ENCODE data around the gene PDE6C.

Gene PDE6C

GRCh38 chr10:93601146-93601773 lies 11.1 kb upstream of the PDE6C start, which contains the start of gene RBP4:
Gene RBP4, minus strand, starts transcription at chr10:93601235. Its CDS starts 207 bp downstream, at chr10:93601028.
- H3K36me3 Mint-ChIP-seq (ENCODE audit: low read depth), result no peaks in the 10 kb centered on the region
- H3K9me3 Mint-ChIP-seq, result no peaks in the 10 kb centered on the region
- no peaks in the 10 kb centered on the region for H3K4me1 Mint-ChIP-seq (ENCODE audit: low read depth)
- H3K27ac Mint-ChIP-seq, result no peak within 1 kb of the TSS
- no peak within 1 kb of the TSS for H3K4me3 Mint-ChIP-seq
- H3K27me3 Mint-ChIP-seq (ENCODE audit: low read depth), result peaks cover 61% of the 10 kb centered on the region

GRCh38 chr10:93601774-93602162 lies 10.6 kb upstream of the PDE6C start:
- Mint-ChIP-seq H3K36me3 (ENCODE audit: low read depth) (no peaks in the 10 kb centered on the region), H3K27me3 (ENCODE audit: low read depth) (peaks cover 66% of the 10 kb centered on the region), H3K9me3 (no peaks in the 10 kb centered on the region), H3K4me1 (ENCODE audit: low read depth) (no peaks in the 10 kb centered on the region), H3K27ac (no peak overlapping the region), H3K4me3 (no peak overlapping the region)

- Mint-ChIP-seq H3K36me3 (ENCODE audit: low read depth) (no peaks in the 10 kb centered on the region), H3K4me1 (ENCODE audit: low read depth) (no peaks in the 10 kb centered on the region), H3K4me3 (no peak overlapping the region), H3K27ac (no peak overlapping the region), H3K9me3 (no peaks in the 10 kb centered on the region), H3K27me3 (ENCODE audit: low read depth) (peaks cover 63% of the 10 kb centered on the region)
Observed at GRCh38 chr10:93603023-93603422, 9.3 kb upstream of the PDE6C start.

GRCh38 chr10:93604146-93604545 lies 8.2 kb upstream of the PDE6C start:
- Mint-ChIP-seq H3K9me3 (no peaks in the 10 kb centered on the region), H3K4me3 (no peak overlapping the region), H3K27ac (no peak overlapping the region), H3K27me3 (ENCODE audit: low read depth) (peaks cover 58% of the 10 kb centered on the region), H3K36me3 (ENCODE audit: low read depth) (no peaks in the 10 kb centered on the region), H3K4me1 (ENCODE audit: low read depth) (no peaks in the 10 kb centered on the region)

DNA sequence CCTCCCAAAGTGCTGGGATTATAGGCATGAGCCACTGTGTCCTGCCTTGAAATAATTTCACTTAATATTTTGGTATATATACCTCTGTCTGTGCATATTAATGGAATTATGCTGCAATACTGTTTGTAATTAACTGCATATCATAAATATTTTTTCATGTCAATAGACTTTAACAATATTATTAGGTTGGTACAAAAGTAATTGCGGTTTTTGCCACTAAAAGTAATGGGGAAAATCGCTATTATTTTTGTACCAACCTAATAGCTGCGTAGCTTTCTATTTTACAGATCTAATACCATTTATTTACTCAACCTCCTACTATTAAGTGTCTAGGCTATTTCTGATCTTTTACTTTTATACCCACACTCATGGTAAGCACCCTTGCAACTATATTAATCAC lies 3.9 kb upstream of the PDE6C start:
- peaks cover 25% of the 10 kb centered on the region for H3K27me3 Mint-ChIP-seq (ENCODE audit: low read depth)
- H3K4me1 Mint-ChIP-seq (ENCODE audit: low read depth), result no peaks in the 10 kb centered on the region
- H3K36me3 Mint-ChIP-seq (ENCODE audit: low read depth), result no peaks in the 10 kb centered on the region
- no peak overlapping the region for H3K4me3 Mint-ChIP-seq
- H3K9me3 Mint-ChIP-seq, result no peaks in the 10 kb centered on the region
- no peak overlapping the region for H3K27ac Mint-ChIP-seq

GRCh38 chr10:93613126-93613525 lies 789 bp downstream of the PDE6C start:
- Mint-ChIP-seq H3K27me3 (ENCODE audit: low read depth) (peaks cover 5% of the 10 kb centered on the region), H3K4me1 (ENCODE audit: low read depth) (no peaks in the 10 kb centered on the region), H3K27ac (no peak overlapping the region)

DNA sequence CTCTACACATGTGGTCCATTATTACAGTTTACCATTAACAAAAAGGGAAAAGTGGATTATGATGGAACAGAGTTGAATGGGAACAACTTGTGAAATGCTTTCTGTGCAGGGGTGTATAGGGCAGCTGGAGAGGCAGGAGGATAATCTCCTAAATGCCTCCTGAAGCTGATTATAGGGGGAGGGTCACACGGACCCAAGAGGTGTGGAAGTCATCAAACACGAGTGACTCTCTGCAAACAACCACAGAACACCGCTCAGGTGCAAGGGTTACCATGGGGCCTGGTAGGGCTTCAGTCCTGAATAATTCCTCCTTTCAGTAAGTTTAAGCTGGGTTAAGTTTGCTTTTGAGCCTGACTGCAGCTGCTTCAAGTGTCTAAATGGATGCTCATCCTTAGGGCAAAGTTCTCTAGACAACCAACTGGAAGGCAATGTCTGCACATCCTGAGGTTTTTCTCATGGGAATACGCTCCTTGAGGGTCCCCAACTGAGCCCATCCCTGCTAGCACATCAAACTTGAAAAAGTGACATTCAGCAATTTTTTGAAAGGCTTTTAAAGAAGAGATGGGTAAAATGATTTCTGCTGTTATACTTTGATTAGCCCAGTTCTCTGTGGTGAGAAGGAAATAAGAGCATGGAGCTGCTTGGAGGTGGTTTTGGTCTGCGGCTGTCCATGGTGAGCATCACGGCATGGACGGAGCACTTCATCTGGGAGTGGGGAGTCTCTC lies 1.9 kb downstream of the PDE6C start:
- Mint-ChIP-seq H3K27ac (no peak overlapping the region), H3K4me3 (no peak overlapping the region), H3K4me1 (ENCODE audit: low read depth) (no peaks in the 10 kb centered on the region)

More at GRCh38 chr10:93613126-93613525, 789 bp downstream of the PDE6C start:
- H3K9me3 Mint-ChIP-seq, result no peaks in the 10 kb centered on the region
- no peak overlapping the region for H3K4me3 Mint-ChIP-seq
- H3K36me3 Mint-ChIP-seq (ENCODE audit: low read depth), result no peaks in the 10 kb centered on the region

GRCh38 chr10:93615576-93616235 lies 3.4 kb downstream of the PDE6C start:
- H3K4me1 Mint-ChIP-seq (ENCODE audit: low read depth), result no peaks in the 10 kb centered on the region
- H3K27ac Mint-ChIP-seq, result no peak overlapping the region
- H3K27me3 Mint-ChIP-seq (ENCODE audit: low read depth), result peaks cover 11% of the 10 kb centered on the region
- no peaks in the 10 kb centered on the region for H3K36me3 Mint-ChIP-seq (ENCODE audit: low read depth)
- no peak overlapping the region for H3K4me3 Mint-ChIP-seq
- no peaks in the 10 kb centered on the region for H3K9me3 Mint-ChIP-seq

More for the DNA sequence above, 1.9 kb downstream of the PDE6C start:
- H3K36me3 Mint-ChIP-seq (ENCODE audit: low read depth), result no peaks in the 10 kb centered on the region
- H3K27me3 Mint-ChIP-seq (ENCODE audit: low read depth), result peaks cover 6% of the 10 kb centered on the region
- H3K9me3 Mint-ChIP-seq, result no peaks in the 10 kb centered on the region

GRCh38 chr10:93620925-93621324 lies 8.6 kb downstream of the PDE6C start:
- peaks cover 32% of the 10 kb centered on the region for H3K27me3 Mint-ChIP-seq (ENCODE audit: low read depth)
- no peaks in the 10 kb centered on the region for H3K4me1 Mint-ChIP-seq (ENCODE audit: low read depth)
- H3K27ac Mint-ChIP-seq, result no peak overlapping the region
- H3K4me3 Mint-ChIP-seq, result no peak overlapping the region
- no peaks in the 10 kb centered on the region for H3K9me3 Mint-ChIP-seq
- H3K36me3 Mint-ChIP-seq (ENCODE audit: low read depth), result no peaks in the 10 kb centered on the region

DNA sequence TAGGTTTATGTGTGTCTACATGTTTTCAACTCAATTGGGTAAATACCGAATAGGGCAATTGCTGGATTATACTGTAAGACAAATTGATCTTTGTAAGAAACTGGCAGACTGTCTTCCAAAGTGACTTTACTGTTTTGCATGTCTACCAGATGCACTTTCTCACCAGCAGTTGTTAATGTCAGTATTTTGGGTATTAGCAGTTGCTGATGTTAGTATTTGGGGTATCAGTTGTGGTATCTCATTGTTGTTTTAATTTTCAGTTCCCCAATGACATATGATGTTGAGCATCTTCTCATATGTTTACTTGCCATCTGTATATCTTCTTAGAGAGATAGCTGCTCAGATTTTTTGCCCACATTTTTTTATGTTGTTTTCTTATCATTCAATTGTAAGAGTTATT lies 10.6 kb downstream of the PDE6C start:
- Mint-ChIP-seq H3K4me1 (ENCODE audit: low read depth) (no peaks in the 10 kb centered on the region), H3K4me3 (no peak overlapping the region), H3K27me3 (ENCODE audit: low read depth) (peaks cover 28% of the 10 kb centered on the region), H3K27ac (no peak overlapping the region), H3K9me3 (no peaks in the 10 kb centered on the region), H3K36me3 (ENCODE audit: low read depth) (no peaks in the 10 kb centered on the region)

DNA sequence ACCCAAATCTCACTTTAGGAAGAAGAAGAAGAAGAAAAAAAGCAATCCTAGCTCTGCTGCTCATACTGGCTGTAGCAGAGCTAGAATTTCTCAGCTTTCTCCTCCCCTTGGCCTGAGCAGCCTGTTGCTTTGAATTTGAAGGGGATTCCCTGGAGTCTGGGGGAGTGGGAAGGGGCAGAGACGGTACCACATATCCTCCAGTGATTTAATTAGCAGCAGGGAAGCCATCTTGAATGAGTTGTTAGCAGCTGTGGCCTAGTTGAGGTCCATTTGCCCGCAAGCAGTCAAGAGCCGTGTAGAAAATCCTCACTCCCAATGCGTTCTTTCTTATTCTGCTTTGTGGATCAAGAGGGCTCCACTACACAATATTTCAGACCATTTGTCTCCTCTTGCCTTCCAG lies 16.5 kb downstream of the PDE6C start:
- peaks cover 5% of the 10 kb centered on the region for H3K27me3 Mint-ChIP-seq (ENCODE audit: low read depth)
- H3K9me3 Mint-ChIP-seq, result no peaks in the 10 kb centered on the region
- no peak overlapping the region for H3K4me3 Mint-ChIP-seq
- H3K4me1 Mint-ChIP-seq (ENCODE audit: low read depth), result no peaks in the 10 kb centered on the region
- H3K27ac Mint-ChIP-seq, result no peak overlapping the region
- H3K36me3 Mint-ChIP-seq (ENCODE audit: low read depth), result no peaks in the 10 kb centered on the region

GRCh38 chr10:93629647-93630305 lies 17.4 kb downstream of the PDE6C start:
- H3K9me3 Mint-ChIP-seq, result no peaks in the 10 kb centered on the region
- H3K4me3 Mint-ChIP-seq, result no peak overlapping the region
- no peaks in the 10 kb centered on the region for H3K36me3 Mint-ChIP-seq (ENCODE audit: low read depth)
- H3K27me3 Mint-ChIP-seq (ENCODE audit: low read depth), result no peaks in the 10 kb centered on the region
- H3K27ac Mint-ChIP-seq, result no peak overlapping the region
- no peaks in the 10 kb centered on the region for H3K4me1 Mint-ChIP-seq (ENCODE audit: low read depth)

- Mint-ChIP-seq H3K27ac (no peak overlapping the region), H3K4me1 (ENCODE audit: low read depth) (no peaks in the 10 kb centered on the region), H3K27me3 (ENCODE audit: low read depth) (no peaks in the 10 kb centered on the region), H3K4me3 (no peak overlapping the region), H3K9me3 (no peaks in the 10 kb centered on the region), H3K36me3 (ENCODE audit: low read depth) (no peaks in the 10 kb centered on the region)
Observed at GRCh38 chr10:93630625-93631557, 18.6 kb downstream of the PDE6C start.

- Mint-ChIP-seq H3K4me1 (ENCODE audit: low read depth) (no peaks in the 10 kb centered on the region), H3K27me3 (ENCODE audit: low read depth) (peaks cover 4% of the 10 kb centered on the region), H3K9me3 (no peaks in the 10 kb centered on the region), H3K4me3 (no peak overlapping the region), H3K27ac (no peak overlapping the region), H3K36me3 (ENCODE audit: low read depth) (no peaks in the 10 kb centered on the region)
Observed at GRCh38 chr10:93639791-93640190, 27.5 kb downstream of the PDE6C start.

All from T-helper 1 cell treated with Interleukin-12 subunit alpha and Interleukin-12 subunit beta and Interleukin-4 antibody, amounts not matched to agents 30 μg/mL and 1 μg/mL, for 36 hours (primary cell).